HG03108 (cell line): ENCODE data around the gene FLYWCH2.
"Not testable (repeated sequence)": the region's sequence is repeated elsewhere in the genome, so short reads cannot be mapped to it uniquely, and the experiment has no call there.

Experiments used
- ATAC-seq: cut with Tn5 transposase; IDR thresholded peaks from one replicate; pipeline ENCODE4 v1.9.1; 2021; ENCODE audit warnings: moderate library complexity; ENCODE audit not compliant: unreplicated experiment

Gene FLYWCH2

GRCh38 chr16:2937170-2937569 is 54.2 kb downstream of the FLYWCH2 start:
- ATAC-seq, result no peak

- ATAC-seq, result no peak
These were observed 55.2 kb downstream of the FLYWCH2 start for GRCh38 chr16:2938206-2938605.

DNA sequence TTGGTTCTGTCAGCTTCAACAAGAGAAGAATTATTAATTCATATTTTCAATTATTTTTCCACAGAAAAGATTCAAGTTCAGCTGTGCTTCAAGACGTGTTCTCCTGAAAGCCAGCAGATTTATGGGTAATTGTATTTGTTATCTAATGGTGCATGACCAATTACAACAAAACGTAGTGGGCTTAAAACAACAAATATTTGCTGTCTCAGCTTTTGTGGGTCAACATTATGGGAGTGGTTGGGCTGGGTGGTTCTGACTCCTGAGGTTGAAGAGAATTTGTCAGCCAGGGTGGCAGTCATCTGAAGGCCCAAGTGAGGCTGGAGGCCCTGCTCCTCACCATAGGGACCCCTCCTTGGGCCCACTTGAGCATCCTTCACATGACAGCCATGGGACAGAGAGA is 57.0 kb downstream of the FLYWCH2 start:
- ATAC-seq, result no peak

DNA sequence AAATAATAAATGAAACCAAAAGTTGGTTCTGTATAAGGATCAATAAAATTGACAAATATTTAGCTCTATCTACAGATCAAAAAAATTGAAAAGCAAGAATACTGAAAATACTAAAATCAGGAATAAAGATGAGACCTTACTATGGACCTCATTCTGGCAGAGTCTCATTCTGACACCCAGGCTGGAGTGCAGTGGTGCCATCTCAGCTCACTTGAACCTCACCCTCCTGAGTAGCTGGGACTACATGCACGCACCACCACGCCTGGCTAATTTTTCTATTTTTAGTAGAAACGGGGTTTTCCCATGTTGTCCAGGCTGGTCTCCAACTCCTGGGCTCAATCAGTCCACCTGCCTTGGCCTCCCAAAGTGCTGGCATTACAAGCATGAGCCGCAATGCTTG is 59.0 kb downstream of the FLYWCH2 start:
- ATAC-seq, result no peak

GRCh38 chr16:2943716-2944115 is 60.7 kb downstream of the FLYWCH2 start:
- not testable (repeated sequence) for ATAC-seq

DNA sequence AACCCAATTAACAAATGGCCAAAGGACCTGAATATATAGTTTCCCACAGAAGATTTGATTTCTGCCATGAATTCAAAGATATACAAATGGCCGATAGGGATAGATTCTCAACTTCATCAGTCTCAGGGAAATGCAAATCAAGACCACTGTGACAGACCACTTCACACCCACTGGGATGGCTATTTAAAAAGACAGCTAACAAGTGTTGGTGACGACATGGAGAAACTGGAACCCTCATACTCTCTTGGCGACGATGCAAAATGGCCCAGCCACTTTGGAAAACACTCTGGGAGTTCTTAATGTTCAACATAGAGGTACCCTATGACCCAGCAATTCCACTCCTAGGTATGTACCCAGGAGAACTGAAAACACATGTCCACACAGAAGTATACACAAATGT is 63.6 kb downstream of the FLYWCH2 start:
- ATAC-seq, result no peak
